Islet of Langerhans (tissue), 1 donor: Measurements from ENCODE around the gene TEP1.
A peak's percentile ranks its signal among the peaks of the same experiment; 100 is the strongest.

Experiments used
- FAIRE-seq: peaks from one replicate; lab custom pipeline; 2011; peaks lifted over from hg19 to GRCh38; lab: Jason Lieb, UNC

The TEP1 gene

GRCh38 chr14:20429801-20430669 is 16.7 kb upstream of the TEP1 start:
- FAIRE-seq, result no peak

GRCh38 chr14:20428802-20429201 is 15.5 kb upstream of the TEP1 start:
- no peak for FAIRE-seq

DNA sequence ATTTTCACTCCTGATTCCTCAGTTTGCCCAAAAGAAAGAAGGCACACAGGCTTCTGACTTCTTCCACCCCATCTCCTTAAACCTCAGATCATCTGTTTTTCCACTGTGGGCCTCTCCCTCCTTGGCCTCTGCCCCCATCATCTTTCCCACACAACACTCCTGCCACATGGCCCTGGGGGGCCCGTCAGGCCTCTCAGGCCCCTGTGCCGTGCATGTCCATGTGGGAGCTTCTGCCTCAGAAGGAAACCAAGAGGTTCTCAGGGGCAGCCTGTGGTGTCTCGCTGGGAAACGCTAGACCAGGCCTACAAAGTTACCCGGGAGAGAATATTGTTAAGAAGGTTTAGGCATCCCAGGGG is 14.7 kb upstream of the TEP1 start:
- FAIRE-seq, result no peak

GRCh38 chr14:20427231-20428009 is 14.1 kb upstream of the TEP1 start:
- peak; percentile 58 for FAIRE-seq

DNA sequence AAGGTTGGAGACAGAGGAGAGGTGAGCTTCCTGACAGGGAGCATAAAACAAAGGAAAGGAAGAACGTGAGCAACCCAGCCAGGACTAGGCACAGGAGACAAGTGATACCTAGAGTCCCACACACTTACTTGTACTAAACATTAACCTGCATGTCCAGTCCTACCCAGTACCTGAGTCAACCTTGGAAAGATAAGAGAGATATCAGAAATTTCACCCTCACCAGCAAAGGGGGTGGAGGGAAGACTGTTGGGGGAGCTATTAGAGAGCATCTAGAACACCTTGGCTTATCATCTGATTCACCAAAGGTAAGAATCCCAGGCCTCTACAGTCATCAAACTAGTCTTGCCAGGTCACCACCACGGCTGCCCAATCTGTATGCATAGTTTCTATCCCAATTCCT is 11.6 kb upstream of the TEP1 start:
- FAIRE-seq, result no peak

- FAIRE-seq, result no peak
Observed at GRCh38 chr14:20422886-20423285, 9.6 kb upstream of the TEP1 start.

DNA sequence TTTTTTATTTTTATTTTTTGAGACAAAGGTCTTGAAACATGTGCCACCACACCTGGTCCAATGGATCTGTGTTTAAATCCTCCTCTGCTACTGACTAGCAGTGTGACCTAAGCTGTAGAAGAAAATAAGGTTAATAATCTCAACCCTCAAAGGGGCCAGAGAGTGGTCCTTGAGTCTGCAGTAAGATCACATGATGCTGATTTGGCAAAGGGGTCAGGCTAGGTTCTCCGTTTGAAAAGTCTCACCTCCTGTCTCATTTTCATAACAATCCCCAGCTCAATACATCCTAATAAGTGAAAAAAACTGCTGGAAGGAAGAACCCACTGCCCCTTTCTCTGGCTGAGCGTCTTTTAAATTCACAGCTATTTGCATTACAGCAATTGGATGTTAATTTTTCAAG is 8.0 kb upstream of the TEP1 start:
- FAIRE-seq, result no peak

DNA sequence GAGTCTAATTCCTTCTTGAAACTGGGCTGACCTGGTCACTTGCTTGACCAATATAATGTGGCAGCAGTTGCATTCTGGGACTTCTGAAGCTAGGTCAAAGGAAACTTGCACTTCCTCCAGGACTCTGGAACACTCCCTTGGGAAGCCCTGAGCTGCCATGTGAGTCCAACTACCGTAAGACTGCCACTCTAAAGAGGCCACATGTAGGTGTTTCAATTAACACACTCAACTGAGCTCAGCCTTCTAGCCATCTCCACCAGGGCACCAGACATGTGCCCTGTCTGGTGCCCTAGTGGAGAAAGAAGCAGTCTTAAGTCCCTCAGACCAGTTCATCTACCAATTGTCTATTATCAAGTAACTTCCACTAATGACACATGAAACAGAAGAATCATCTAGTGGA is 6.1 kb upstream of the TEP1 start:
- FAIRE-seq, result no peak

DNA sequence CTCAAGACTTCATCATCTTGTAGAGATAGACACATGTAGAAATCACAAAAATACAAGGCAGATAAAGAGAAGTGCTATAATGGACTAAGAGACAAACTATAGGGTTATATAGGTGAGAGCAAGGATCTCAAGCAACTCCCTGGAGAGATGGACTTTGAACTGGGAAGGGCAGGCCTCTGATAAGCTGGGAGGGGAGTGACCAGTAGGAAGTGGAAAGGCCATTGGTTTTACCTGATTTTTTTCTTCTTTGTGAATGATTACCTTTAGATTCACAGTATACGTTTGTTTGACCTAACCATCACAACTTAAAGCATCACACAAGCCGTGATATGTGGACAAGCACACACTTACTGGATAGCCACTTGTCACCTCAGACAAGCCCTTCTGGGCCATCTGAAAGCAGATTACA is 5.2 kb upstream of the TEP1 start:
- FAIRE-seq, result no peak

DNA sequence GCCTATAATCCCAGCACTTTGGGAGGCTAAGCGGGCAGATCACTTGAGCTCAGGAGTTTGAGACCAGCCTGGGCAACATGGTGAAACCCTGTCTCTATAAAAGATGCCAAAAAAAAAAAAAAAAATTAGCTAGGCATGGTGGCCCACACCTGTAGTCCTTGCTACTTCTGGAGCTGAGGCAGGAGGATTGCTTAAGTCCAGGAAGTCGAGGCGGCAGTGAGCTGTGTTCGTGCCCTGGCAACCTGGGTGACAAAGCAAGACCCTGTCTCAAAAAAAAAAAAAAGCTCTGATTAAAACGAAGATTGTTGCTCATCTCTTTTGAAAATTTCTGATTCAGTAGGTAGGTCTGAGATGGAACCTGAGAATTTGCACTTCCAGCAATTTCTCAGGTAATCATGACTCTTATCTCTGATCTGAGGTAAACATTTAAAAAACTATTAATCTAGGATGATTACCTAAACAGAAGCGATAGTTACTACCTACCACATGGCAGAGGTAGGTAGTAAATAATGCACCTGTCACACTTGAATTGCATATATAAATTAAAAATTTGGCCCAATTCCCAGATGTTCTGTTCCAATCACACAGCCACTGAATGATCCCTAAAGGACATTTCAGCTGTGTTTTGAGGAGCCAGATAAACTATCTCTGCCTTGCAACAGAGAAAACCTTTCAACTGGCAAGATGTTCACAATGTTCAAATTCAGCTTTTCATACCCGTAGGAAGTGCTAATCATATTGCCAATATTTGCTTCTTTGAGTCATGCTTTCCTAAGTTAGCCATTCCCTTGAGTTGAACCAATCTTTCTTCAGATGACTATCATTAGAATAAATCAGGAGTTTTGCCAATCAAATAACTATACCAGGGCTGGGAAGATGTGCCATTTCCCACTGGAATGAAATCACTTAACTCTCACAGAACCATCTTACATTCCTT is 4.2 kb upstream of the TEP1 start:
- FAIRE-seq, result peak; percentile 71

DNA sequence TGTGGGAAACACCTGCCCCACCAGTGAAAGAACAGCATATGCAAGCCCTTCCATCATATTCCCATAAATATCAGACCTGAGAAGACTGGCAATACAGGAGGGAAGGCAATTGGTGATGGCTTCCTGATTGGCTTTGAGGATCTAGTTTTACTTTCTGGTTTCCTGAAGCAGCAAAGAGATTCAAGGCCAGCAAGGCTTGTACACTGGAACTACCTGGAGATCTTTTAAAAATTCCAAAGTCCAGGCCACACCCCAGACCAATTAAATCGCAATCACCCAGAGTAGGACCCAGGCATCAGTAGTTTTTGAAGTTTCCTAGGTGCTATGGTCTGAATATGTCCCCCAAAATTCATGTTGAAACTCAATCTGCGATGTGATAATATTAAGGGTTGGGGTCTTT is 2.9 kb upstream of the TEP1 start:
- no peak for FAIRE-seq

- no peak for FAIRE-seq
Observed at GRCh38 chr14:20415782-20416206, 2.5 kb upstream of the TEP1 start.

DNA sequence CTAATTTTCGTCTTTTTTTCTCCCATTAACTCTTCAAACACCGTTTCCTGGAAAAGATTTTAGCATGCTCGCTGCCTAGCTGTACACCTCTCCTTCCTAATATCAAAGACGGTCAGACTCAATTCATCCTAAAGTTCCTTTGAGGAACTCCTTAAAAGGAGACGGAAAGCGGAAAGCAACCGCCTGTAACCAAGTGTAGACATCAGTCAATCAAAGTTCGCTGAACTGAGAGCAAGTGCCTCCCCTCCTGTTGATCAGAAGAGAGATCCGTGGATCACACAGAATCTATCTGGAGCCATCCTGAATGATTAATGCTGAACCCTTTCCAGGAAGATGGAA is 412 bp upstream of the TEP1 start:
- no peak for FAIRE-seq

- FAIRE-seq, result no peak
Observed at GRCh38 chr14:20412411-20412810, 890 bp downstream of the TEP1 start.

DNA sequence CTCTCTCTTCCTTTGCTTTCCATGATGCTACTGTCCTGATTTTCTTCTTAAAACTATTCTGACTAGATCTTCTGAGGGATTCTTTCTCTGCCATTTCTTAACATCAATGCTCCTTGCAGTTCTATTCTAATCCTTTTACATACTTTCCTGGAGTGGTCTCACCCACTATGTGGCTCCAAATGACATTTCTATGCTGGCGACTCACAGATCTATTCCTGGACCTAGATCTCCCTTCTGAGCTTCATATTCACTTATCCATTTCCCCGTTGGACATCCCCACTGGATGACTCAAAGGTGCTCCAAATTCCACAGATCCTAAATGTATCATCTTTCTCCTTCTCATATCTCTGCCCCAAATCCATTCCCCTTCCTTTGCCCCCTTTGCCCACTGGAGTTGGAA is 4.1 kb downstream of the TEP1 start:
- no peak for FAIRE-seq

- no peak for FAIRE-seq
Observed at GRCh38 chr14:20403521-20403920, 9.8 kb downstream of the TEP1 start.

DNA sequence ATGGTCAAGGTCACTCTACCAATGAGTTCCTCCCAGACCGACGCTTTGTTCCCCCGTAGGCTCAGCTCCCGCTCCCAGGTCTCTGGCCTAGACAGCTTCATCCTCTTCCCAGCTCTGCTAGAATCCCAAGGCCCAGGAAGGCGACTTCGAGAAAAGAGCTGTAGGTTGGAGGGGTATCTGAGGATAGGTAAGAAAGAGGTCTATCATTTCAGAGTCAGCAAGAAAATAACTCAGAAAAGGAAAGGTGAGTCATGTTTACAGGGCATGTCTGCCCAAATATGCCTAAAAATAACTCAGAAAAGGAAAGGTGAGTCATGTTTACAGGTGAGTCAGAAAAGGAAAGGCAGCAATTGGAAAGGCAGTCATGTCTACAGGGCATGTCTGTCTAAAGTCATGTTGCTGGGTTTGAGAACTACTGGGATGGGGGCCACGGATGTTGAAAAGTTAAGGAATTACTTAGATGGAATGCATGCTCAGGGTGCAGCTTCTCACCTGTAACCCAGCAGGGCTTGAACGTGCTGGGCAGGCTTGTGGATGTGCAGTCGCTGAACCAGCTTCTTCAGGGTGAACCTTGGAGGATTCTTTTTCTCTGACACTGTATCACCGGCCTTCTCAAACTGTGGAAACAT is 12.2 kb downstream of the TEP1 start:
- FAIRE-seq, result peak; percentile 68

DNA sequence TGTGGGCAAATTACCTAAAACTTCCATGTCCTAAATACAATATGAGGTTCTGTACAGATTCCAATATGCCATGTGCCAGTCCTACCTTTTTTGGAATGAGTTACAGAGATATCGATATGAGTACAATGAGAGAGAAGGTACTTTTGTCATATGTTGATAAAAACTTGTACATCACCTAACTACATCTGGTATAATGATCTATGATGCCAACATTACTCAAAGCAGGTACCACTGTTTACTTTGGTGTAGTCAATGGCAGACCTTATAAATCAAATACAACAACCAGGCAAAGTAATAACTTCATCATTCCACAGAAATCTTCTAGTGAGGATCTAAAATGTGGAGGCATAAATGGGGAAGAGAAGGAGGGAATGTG is 12.7 kb downstream of the TEP1 start:
- FAIRE-seq, result peak; percentile 72

DNA sequence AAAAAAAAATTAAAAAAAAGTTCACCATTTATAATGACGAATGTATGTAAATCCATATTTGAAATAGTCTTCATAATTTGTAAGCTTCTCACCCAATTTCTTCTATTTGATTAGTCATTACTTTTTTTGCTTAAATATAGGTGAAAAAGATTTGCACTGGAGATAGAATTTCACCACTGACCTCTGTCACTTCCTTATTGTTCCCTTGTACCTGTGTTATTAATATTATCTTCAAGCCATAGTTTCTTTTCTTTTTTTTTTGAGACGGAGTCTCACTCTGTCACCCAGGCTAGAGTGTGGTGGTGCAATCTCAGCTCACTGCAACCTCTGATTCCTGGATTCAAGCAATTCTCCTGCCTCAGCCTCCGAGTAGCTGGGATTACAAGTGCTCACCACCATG is 15.8 kb downstream of the TEP1 start:
- FAIRE-seq, result no peak

DNA sequence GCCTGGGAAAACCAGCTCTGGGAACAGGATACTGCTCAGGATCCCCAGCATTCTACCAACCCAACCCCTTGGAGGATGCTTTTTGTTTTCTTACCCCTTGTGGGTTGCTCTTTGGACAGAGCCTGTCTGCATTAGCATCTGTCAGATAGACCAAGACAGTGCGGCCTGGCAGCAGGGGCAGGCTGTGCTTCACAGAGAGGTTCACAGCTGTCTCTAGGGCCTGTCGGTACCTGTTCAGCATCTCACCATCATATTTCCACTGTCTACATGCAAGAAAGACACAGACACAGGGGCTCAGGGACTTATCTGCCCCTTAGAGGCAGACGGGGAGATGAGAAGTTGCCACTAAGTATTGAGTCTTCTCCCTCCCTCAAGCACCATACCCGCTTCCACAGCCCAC is 21.8 kb downstream of the TEP1 start:
- no peak for FAIRE-seq

DNA sequence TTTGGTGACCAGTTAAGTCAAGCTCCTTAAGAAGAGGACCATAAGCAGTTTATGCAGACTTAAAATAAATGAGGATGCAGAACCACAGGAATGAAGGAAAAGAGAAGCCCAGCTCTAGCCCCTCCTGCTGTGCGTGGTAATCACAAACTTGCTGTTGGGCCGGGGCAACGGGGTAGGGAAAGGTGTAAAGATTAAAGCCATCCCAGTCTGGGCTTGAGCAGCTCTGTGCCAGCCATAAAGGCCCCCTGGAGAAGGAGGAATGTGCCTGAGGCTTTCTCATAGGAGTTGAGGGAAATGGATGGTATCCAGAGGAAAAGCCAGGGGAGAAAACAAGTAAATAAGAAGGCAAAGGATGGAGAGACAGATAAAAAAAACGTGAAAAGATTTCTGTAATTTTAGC is 25.1 kb downstream of the TEP1 start:
- no peak for FAIRE-seq

DNA sequence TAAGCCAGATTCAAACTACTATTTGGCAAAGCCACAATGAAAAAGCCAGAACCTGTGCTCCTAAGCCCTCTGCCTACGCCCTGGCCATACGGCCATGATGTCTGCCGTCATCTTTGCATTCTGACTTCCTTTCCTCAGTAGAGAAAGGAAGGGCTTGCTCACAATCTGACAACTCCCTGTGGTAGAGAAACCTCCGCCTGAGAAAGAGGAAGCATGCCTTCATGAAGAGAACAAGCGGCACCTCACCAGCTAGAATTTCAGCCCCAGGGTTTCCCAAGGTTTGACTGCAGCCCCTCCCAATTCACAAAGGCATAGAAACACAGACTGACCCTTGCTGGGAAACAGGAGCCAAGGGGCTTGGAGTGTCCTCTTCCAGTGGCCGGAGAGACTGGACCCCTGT is 25.7 kb downstream of the TEP1 start:
- FAIRE-seq, result no peak
